Rectal smooth muscle tissue (tissue), 1 donor: ENCODE results near the gene ARF6.
"Not testable (repeated sequence)": the region's sequence is repeated elsewhere in the genome, so short reads cannot be mapped to it uniquely, and the experiment has no call there.

Experiments
- H3K27ac ChIP-seq: one replicate; pipeline ENCODE4 v1.7.0; 2013; ENCODE audit warnings: low read depth, low read length, inconsistent platforms
- H3K27me3 ChIP-seq: one replicate; pipeline ENCODE4 v1.7.0; 2013; ENCODE audit warnings: low read length; ENCODE audit not compliant: control insufficient read depth, insufficient read depth
- H3K36me3 ChIP-seq: one replicate; pipeline ENCODE4 v1.7.0; 2013; ENCODE audit warnings: low read length; ENCODE audit not compliant: control insufficient read depth, insufficient read depth
- H3K4me1 ChIP-seq: one replicate; pipeline ENCODE4 v1.7.0; 2013; ENCODE audit warnings: low read length; ENCODE audit not compliant: control insufficient read depth, insufficient read depth
- H3K4me3 ChIP-seq: one replicate; pipeline ENCODE4 v1.7.0; 2013; ENCODE audit warnings: low read length
- H3K9ac ChIP-seq: one replicate; pipeline ENCODE4 v1.7.0; 2013; ENCODE audit warnings: low read length

ARF6 gene

DNA sequence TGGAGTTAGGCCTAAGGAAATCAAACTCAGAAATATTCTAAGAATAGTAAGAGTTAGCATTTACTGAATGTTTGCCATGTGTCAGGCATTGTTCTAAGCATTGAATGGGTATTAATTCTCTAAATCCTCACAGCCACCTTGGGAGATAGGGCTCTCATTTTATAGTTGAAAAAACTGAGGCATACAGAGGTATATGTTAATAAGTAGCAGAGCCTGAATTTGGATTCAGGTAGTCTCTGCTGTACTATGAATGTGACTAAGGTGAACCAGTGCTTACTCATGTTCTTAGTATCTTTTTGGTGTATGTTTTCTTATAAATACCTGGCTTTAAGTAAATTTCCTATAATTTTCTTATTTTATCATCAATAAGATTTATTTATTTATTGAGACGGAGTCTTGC lies 8.1 kb downstream of the ARF6 start:
- Histone ChIP-seq H3K4me1 (peaks cover 10% of the 10 kb centered on the region), H3K36me3 (no peaks in the 10 kb centered on the region), H3K9ac (no peak overlapping the region), H3K27me3 (no peaks in the 10 kb centered on the region), H3K4me3 (no peak overlapping the region), H3K27ac (no peak overlapping the region)

DNA sequence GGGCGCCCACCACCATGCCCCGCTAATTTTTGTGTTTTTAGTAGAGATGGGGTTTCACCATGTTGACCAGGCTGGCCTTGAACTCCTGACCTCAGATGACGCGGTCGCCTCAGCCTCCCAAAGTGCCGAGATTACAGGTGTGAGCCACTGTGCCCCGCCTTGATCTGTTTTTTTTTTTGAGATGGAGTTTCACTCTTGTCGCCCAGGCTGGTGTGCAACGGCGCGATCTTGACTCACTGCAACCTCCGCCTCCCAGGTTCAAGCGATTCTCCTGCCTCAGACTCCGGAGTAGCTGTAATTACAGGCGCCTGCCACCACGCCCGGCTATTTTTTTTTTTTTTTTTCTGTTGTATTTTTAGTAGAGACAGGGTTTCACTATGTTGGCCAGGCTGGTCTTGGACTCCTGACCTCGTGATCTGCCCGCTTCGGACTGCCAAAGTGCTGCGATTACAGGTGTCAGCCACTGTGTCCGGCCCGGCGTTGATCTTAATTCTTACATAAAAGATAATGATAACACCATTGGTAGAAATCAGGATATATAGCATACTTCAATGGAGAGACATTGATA lies 9.9 kb downstream of the ARF6 start:
- not testable (repeated sequence) for H3K27me3 ChIP-seq, H3K4me3 ChIP-seq, H3K9ac ChIP-seq, H3K36me3 ChIP-seq, H3K27ac ChIP-seq, H3K4me1 ChIP-seq

DNA sequence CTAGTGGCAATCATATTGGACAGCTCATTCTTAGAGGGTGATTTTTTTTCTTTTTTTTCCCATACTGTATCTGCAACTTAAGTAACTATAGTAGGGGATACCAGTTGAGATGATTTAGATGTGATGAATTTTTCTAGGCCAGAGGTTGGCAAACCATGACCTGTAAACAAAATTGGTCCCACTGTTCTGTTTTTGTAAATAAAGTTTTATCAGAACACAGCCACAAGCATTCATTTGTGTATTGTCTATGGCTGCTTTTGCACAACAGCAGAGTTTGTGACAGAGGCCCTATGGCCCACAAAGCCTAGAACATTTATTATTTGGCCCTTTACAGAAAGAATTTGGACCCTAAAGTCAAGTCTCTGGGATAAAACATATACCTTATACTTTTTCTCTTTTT lies 11.4 kb downstream of the ARF6 start:
- no peaks in the 10 kb centered on the region for H3K27me3 ChIP-seq
- no peak overlapping the region for H3K4me3 ChIP-seq
- H3K36me3 ChIP-seq: no peaks in the 10 kb centered on the region
- no peaks in the 10 kb centered on the region for H3K4me1 ChIP-seq
- H3K27ac ChIP-seq: no peak overlapping the region
- H3K9ac ChIP-seq: no peak overlapping the region

DNA sequence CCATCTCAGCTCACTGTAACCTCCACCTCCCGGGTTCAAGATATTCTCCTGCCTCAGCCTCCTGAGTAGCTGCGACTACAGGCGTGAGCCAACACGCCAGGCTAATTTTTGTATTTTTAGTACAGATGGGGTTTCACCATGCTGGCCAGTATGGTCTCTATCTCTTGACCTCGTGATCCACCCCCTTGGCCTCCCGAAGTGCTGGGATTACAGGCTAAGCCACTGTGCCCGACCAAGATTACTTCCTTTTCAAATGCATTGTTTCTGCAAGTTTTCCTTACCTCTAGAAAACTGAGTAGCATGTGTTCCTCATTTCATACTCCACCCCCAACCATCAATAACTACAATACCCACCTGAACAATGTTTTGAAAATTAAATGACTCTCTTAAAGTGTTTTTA lies 13.1 kb downstream of the ARF6 start:
- H3K27ac ChIP-seq: no peak overlapping the region
- H3K4me3 ChIP-seq: no peak overlapping the region
- no peak overlapping the region for H3K9ac ChIP-seq
- H3K4me1 ChIP-seq: no peaks in the 10 kb centered on the region
- no peaks in the 10 kb centered on the region for H3K27me3 ChIP-seq
- H3K36me3 ChIP-seq: no peaks in the 10 kb centered on the region

DNA sequence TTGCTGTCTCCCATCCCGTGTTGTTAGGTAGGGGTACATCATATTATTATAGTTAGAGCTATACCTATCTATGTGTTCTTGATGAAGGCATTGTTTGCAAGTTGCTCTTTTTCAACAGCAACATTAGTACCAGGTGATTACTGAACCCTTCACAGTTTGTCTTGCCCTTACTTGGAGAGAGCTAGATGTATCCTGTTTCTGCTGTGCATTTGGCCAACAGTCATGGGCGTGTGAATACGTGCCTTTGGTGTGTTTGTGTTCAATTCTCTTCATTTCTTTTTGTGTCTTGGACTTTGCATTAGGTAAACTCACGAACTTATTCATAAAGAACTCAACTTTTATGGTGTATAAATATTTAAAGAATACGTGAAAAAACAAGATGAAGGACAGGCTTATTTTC lies 14.3 kb downstream of the ARF6 start:
- Histone ChIP-seq H3K4me1 (no peaks in the 10 kb centered on the region), H3K27me3 (no peaks in the 10 kb centered on the region), H3K9ac (no peak overlapping the region), H3K4me3 (no peak overlapping the region), H3K27ac (no peak overlapping the region), H3K36me3 (no peaks in the 10 kb centered on the region)

DNA sequence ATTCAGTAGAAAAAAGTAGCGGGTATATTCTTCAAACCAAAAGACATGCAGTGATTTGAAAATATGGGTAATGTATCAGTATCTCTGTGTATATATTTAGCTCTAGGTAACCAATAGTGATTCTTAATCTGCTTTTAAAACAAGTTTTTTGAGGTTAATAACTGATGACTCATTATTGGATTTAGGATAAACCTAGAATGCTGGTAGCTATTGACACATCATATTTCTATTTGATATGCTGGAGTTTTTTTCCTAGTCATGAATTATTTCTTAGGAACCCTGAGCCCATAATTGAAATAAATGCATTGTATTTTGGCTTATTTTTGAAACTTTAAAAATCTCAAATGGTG lies 15.5 kb downstream of the ARF6 start:
- Histone ChIP-seq H3K9ac (no peak overlapping the region), H3K4me3 (no peak overlapping the region), H3K36me3 (no peaks in the 10 kb centered on the region), H3K27me3 (no peaks in the 10 kb centered on the region), H3K27ac (no peak overlapping the region), H3K4me1 (no peaks in the 10 kb centered on the region)

DNA sequence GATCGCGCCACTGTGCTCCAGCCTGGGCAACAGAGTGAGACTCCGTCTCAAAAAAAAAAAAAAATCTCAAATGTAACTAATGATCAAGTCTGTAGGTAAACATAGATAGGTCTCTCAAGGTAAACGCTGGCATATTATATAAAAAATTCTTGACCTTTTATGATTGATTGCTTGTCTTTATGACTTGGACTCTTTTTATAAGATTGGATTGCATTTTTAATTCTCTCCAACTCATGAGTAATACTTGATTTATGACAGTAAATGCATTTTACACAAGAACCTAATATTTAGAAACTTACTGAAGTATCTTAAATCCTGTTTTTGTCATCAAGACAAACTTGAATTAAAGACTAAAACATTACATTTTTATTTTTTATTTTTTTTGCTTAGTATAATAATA lies 16.1 kb downstream of the ARF6 start:
- Histone ChIP-seq H3K27me3 (no peaks in the 10 kb centered on the region), H3K9ac (no peak overlapping the region), H3K36me3 (no peaks in the 10 kb centered on the region), H3K4me1 (no peaks in the 10 kb centered on the region), H3K27ac (no peak overlapping the region), H3K4me3 (no peak overlapping the region)

DNA sequence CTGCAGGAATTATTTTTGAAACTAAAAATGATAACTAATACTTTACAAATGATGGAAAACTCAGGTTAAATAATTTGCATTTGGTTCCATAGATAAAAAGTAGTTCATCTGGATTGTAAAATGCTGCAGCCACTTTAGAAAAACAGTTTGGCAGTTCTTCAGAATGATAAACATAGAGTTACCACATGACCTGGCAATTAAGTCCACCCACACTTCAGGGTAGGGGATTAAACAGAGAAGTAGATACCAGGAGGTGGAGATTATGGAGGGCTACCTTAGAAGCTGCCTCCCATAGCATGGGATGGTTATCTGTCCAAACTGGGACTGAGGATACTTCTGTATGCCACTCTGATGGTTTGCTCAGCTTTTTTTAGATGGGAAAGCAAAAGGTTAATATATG lies 22.2 kb downstream of the ARF6 start:
- Histone ChIP-seq H3K27ac (no peak overlapping the region), H3K27me3 (no peaks in the 10 kb centered on the region), H3K4me3 (no peak overlapping the region)

DNA sequence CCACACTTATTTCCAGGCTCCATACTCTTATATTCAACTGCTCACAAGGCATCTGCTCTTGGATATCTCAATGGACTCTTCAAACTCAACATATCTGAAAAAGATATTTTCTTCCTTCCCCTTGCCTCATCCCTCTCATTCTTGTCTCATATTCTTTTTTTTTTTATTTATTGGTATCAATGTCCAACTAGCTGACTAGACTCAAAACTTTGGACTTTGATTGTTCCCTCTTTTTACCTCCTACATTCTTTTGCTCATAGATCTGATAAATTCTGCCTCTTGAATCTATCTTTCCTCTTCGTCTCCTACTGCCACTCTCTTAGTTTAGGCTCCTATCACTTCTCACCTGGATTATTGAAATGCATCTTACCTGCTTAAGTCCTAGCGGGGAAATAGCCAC lies 25.8 kb downstream of the ARF6 start:
- no peak overlapping the region for H3K9ac ChIP-seq
- no peaks in the 10 kb centered on the region for H3K36me3 ChIP-seq
- no peaks in the 10 kb centered on the region for H3K4me1 ChIP-seq
- H3K4me3 ChIP-seq: no peak overlapping the region
- H3K27ac ChIP-seq: no peak overlapping the region
- no peaks in the 10 kb centered on the region for H3K27me3 ChIP-seq

More for the DNA sequence above, 22.2 kb downstream of the ARF6 start:
- no peak overlapping the region for H3K9ac ChIP-seq
- H3K36me3 ChIP-seq: no peaks in the 10 kb centered on the region
- no peaks in the 10 kb centered on the region for H3K4me1 ChIP-seq

DNA sequence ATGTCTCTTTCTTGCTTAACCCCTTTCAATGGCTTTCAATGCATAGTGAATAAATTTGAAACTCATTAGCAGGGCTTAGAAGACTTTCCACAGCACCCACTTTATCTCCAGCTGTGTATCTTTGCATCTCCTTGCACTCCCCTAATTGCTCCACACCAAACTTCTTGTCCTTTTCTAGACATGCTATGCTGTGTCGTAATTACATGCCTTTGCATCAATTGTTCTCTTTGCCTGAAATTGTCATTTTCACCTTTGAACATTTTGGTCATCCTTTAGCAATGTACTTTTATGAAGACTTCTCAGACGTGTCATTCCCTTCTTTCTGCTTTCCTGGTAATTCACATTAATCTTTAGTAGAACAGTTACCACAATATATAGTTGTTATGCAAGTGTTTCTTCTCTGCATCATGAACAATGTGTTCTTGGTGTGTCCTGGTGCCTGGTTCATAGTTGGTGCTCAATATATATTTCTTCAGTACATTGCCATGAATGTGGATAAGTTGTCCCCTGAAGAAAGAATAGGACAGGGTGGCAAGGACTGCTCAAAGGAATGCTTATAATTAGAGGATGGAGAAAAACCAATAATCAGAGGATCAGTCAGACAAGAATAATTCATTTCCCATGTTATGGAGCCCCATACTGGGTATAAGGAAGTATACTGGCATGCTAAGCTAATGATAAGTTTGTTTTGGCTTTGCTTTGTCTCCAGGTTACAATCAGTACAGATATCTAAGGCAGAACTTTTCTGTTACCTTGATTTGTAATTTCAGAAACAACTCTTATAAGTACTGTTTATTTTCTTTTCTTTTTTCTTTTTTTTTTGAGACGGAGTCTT lies 27.2 kb downstream of the ARF6 start:
- no peaks in the 10 kb centered on the region for H3K4me1 ChIP-seq
- H3K4me3 ChIP-seq: no peak overlapping the region
- no peaks in the 10 kb centered on the region for H3K36me3 ChIP-seq
- no peak overlapping the region for H3K9ac ChIP-seq
- H3K27ac ChIP-seq: no peak overlapping the region
- no peaks in the 10 kb centered on the region for H3K27me3 ChIP-seq

DNA sequence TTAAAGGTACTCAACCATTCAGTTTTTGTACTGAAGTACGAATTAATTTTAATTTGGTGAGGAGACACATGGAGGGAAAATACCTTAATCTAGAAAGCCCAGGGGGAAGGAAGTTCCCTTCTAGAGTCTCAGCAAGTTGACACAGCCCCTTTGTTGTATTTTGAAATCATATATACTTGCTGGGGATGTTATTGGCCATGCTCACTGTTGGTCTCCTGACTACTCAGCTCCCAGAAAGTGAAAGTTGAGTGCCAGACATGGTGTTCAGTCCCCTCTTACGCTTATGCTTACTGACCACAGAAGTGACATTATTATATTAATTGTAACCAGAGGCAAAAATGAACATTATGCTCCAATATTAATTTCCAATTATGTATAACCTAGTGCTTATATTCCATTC lies 28.1 kb downstream of the ARF6 start:
- H3K27ac ChIP-seq: no peak overlapping the region
- no peak overlapping the region for H3K4me3 ChIP-seq
- no peaks in the 10 kb centered on the region for H3K36me3 ChIP-seq
- no peak overlapping the region for H3K9ac ChIP-seq
- no peaks in the 10 kb centered on the region for H3K4me1 ChIP-seq
- no peaks in the 10 kb centered on the region for H3K27me3 ChIP-seq

DNA sequence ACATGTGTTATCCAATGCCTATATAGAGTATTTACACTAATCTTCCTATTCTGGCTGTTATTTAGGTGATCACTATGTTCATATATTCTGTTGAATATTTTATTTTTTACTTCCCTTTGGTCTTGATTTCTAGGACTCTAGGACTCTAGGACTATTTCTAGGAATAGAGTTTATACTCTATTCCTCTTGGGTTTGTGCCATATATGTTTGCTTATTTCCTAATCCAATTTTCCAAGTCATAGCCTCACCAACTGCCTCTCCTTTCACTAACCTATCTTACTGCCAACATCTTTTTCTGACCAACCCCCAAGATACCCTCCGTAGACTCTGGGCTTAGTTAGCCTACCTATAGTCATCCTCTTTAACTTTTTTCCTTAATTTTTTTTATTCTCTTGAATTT lies 28.5 kb downstream of the ARF6 start:
- no peaks in the 10 kb centered on the region for H3K4me1 ChIP-seq
- no peak overlapping the region for H3K4me3 ChIP-seq

DNA sequence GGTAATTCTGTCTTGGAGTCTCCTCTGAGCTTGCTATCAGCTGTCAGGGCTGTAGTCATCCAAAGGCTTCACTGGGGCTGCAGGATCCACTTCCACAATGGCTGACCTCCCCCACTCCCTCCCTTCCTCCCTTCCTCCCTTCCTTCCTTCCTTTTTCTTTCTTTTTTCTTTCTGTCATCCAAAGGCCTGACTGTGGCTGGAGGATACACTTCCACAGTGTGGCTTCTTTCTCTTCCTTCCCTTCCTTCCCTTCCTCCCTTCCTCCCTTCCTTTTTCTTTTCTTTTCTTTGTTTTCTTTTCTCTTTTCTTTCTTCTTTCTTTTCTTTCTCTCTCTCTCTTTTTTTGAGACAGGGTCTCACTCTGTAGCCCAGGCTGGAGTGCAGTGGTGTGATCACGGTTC lies 30.6 kb downstream of the ARF6 start:
- Histone ChIP-seq H3K27ac (no peak overlapping the region), H3K4me3 (no peak overlapping the region), H3K9ac (no peak overlapping the region), H3K27me3 (no peaks in the 10 kb centered on the region), H3K36me3 (no peaks in the 10 kb centered on the region), H3K4me1 (no peaks in the 10 kb centered on the region)

More for the DNA sequence above, 28.5 kb downstream of the ARF6 start:
- no peak overlapping the region for H3K27ac ChIP-seq
- H3K27me3 ChIP-seq: no peaks in the 10 kb centered on the region
- no peak overlapping the region for H3K9ac ChIP-seq
- H3K36me3 ChIP-seq: no peaks in the 10 kb centered on the region
